Upper lobe of right lung (tissue), 1 donor: Measurements from ENCODE around the gene DNAJB14. TPM values are rescaled to one million over a fixed set of nuclear protein-coding genes. Genes with fewer than 3 reads are reported as not detected.

Source experiments
- ATAC-seq: fragments of 200-7000 bp; cut with Tn5 transposase; one replicate; pipeline ENCODE4 v1.9.1; 2020; ENCODE audit warnings: mild to moderate bottlenecking, moderate library complexity
- DNase-seq: peaks from one replicate; pipeline ENCODE4 v3.0.0-alpha.2; 2020
- H3K27ac ChIP-seq: fragments of 200-600 bp; one replicate; pipeline ENCODE4 v1.8.0; 2022
- H3K27me3 ChIP-seq: fragments of 200-600 bp; one replicate; pipeline ENCODE4 v1.8.0; 2022; ENCODE audit warnings: mild to moderate bottlenecking
- H3K36me3 ChIP-seq: fragments of 200-600 bp; one replicate; pipeline ENCODE4 v1.8.0; 2022
- H3K4me1 ChIP-seq: fragments of 200-600 bp; one replicate; pipeline ENCODE4 v1.8.0; 2022
- H3K4me3 ChIP-seq: fragments of 200-600 bp; one replicate; pipeline ENCODE4 v1.8.0; 2022; ENCODE audit warnings: mild to moderate bottlenecking
- H3K9me3 ChIP-seq: fragments of 200-600 bp; one replicate; pipeline ENCODE4 v1.8.0; 2022
- intact Hi-C: fragments of 100-400 bp; cut with DNase I; formaldehyde crosslinking; loops from one replicate; pipeline ENCODE4 v1.11.0; 2022
- total RNA-seq: library from RNA; stranded (reverse); fragmentation: NEBNext Ultra II Directional; extraction: Animal tissue kit (Norgen Biotek cat#: 25700); gene quantifications from one replicate; pipeline ENCODE4 v1.2.1, GENCODE V29; 2021
- TF ChIP-seq, protein P1 (sequence below): fragments of 200-600 bp; IDR thresholded peaks from one replicate; pipeline ENCODE4 v1.8.0; 2022; ENCODE audit warnings: antibody characterized with exemption
- donor health status: DM: no; HTN: yes; CAD: no; lungs with severe emphysema.

DNAJB14 gene
- total RNA-seq, 1 donor from 2014 or later: 61.7 TPM

DNA sequence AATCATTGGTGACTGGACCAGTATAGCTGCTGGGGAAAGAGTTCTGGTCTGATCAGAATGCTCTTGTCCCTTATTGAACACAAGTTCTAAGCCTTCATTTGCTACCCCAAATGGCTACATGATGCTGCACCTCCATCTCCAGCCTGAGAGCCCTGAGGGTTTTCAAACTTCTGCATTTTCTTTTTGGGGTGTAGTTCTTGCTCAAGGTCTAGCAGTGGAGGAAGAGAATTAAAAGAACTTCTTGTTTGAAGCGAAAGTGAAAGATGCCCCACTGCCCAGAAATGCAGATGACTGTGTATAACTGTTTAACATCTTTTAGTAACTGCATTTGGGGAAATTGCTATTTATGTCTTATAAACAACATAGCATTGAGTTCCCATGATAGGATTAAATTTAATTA is 90.7 kb downstream of the DNAJB14 start:
- DNase-seq: no peak
- H3K9me3 ChIP-seq: no peaks in the 10 kb centered on the region
- intact Hi-C loops: no loop called here

DNA sequence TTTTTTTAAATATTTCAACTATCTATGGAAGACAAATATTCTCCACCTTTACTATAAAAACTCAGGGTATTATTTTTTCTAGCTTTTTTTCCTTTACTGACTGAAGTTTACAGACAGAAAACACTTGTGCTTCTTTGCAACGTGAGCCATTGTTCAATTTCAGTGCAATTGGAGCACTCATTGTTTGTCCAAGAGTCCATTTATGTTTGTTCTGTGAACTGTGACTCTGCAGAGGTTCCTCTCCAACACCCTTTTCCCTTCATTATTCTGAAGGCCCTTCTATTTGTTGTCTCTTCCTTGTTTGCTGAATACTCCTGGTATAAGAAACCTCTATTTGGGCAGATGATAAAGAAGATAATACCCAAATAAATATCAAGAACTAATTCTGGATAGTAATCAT is 92.4 kb downstream of the DNAJB14 start:
- DNase-seq (no peak), ATAC-seq (no peak)
- Histone ChIP-seq H3K4me1 (no peaks in the 10 kb centered on the region), H3K4me3 (no peak overlapping the region), H3K36me3 (no peaks in the 10 kb centered on the region), H3K27me3 (no peaks in the 10 kb centered on the region), H3K27ac (no peak overlapping the region), H3K9me3 (no peaks in the 10 kb centered on the region)
- intact Hi-C loops: no loop called here
- TF ChIP-seq, protein P1, sequence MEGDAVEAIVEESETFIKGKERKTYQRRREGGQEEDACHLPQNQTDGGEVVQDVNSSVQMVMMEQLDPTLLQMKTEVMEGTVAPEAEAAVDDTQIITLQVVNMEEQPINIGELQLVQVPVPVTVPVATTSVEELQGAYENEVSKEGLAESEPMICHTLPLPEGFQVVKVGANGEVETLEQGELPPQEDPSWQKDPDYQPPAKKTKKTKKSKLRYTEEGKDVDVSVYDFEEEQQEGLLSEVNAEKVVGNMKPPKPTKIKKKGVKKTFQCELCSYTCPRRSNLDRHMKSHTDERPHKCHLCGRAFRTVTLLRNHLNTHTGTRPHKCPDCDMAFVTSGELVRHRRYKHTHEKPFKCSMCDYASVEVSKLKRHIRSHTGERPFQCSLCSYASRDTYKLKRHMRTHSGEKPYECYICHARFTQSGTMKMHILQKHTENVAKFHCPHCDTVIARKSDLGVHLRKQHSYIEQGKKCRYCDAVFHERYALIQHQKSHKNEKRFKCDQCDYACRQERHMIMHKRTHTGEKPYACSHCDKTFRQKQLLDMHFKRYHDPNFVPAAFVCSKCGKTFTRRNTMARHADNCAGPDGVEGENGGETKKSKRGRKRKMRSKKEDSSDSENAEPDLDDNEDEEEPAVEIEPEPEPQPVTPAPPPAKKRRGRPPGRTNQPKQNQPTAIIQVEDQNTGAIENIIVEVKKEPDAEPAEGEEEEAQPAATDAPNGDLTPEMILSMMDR: no peak

More for the DNA sequence above, 90.7 kb downstream of the DNAJB14 start:
- Histone ChIP-seq H3K27ac (no peak overlapping the region), H3K27me3 (no peaks in the 10 kb centered on the region), H3K4me1 (no peaks in the 10 kb centered on the region), H3K4me3 (no peak overlapping the region), H3K36me3 (no peaks in the 10 kb centered on the region)
- peak; percentile 77 for ATAC-seq
- TF ChIP-seq, protein P1: no peak

DNA sequence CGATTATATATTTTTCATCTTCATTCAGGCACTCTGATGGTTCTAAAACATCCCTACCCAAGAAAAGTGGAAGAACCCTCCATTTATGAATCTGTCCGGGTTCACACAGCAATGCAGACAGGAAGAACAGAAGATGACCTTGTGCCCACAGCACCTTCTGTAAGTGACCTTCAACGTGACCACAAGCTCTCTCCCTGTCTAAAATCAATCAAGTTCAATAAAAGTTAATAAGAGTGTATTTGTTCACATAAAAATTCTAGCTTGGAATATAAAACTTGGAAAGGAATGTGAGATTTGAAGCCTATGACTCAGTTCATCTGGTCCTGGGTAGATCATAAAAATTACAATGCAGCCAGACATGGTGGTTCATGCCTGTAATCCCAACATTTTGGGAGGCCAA is 93.2 kb downstream of the DNAJB14 start:
- H3K27me3 ChIP-seq: no peaks in the 10 kb centered on the region
- H3K27ac ChIP-seq: no peak overlapping the region
- ATAC-seq (no peak), DNase-seq (no peak)
- TF ChIP-seq, protein P1: no peak
- intact Hi-C loops: no loop called here
- no peak overlapping the region for H3K4me3 ChIP-seq
- H3K36me3 ChIP-seq: no peaks in the 10 kb centered on the region
- H3K9me3 ChIP-seq: no peaks in the 10 kb centered on the region
- no peaks in the 10 kb centered on the region for H3K4me1 ChIP-seq

DNA sequence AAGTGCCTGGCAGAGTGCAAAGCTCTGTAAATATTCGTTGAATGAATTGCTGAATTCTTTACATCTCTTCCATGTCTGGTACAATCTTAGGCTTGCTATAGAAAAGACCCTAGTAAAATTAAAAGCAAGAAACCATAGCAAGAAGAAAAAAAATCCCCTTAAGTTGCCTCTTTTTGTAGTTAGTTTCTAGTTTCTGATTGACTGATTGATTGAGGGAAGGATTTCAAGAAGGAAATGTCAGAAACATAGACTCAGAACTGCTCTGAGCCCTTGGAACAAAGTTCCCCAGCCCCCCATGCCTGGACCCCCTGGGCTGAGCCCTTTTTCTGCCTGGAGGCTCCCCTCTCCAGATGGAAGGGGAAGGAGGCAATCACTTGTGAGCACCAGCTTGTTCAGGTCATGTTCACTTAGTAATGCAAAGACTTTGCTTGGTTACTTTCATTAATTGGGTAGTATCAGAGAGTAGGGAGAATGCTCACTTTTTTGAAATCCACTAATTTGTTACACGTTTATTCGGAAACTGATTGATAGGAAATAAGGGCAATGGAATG is 94.1 kb downstream of the DNAJB14 start:
- H3K36me3 ChIP-seq: no peaks in the 10 kb centered on the region
- ATAC-seq: no peak
- no peak overlapping the region for H3K4me3 ChIP-seq
- H3K27me3 ChIP-seq: no peaks in the 10 kb centered on the region
- intact Hi-C loops: no loop called here
- TF ChIP-seq, protein P1: no peak
- H3K4me1 ChIP-seq: no peaks in the 10 kb centered on the region
- no peak for DNase-seq
- H3K9me3 ChIP-seq: no peaks in the 10 kb centered on the region
- no peak overlapping the region for H3K27ac ChIP-seq

DNA sequence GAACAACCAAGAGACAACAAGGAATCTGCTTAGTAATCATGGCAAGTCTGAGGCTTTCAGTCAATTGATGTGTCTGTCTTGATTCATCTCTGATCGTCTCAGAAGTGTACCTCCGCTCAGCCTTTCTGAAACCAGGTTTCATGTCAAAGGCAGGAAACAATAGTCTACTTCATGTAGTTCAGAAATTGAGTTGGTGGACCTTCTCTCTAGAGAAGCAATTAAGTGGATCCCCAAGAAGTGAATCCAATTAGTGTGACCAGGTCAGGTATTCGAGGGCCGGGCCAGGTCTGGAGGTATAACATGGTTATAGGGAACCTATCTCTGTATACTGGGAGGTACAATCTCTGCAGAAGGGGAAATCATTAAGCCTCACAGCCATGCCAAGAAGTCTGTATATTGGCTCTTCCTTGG is 97.8 kb downstream of the DNAJB14 start:
- Histone ChIP-seq H3K4me3 (no peak overlapping the region), H3K27ac (no peak overlapping the region), H3K4me1 (no peaks in the 10 kb centered on the region), H3K9me3 (no peaks in the 10 kb centered on the region), H3K36me3 (no peaks in the 10 kb centered on the region), H3K27me3 (no peaks in the 10 kb centered on the region)
- DNase-seq (no peak), ATAC-seq (no peak)
- TF ChIP-seq, protein P1: no peak
- intact Hi-C loops: no loop called here
